Right forelimb (tissue), 1 donor: Measurements from ENCODE around the gene DBI.
"Not testable (repeated sequence)": the region's sequence is repeated elsewhere in the genome, so short reads cannot be mapped to it uniquely, and the experiment has no call there.

ENCODE experiments used
- DNase-seq: peaks from one replicate; pipeline ENCODE4 v3.0.0-alpha.2; 2018

The DBI gene

GRCh38 chr2:119402645-119403560 is 36.1 kb downstream of the DBI start:
- no peak for DNase-seq

- DNase-seq: not testable (repeated sequence)
Observed at GRCh38 chr2:119403618-119404017, 36.8 kb downstream of the DBI start.

- no peak for DNase-seq
Observed at GRCh38 chr2:119405151-119405550, 38.4 kb downstream of the DBI start.

GRCh38 chr2:119407430-119408220 is 40.8 kb downstream of the DBI start:
- DNase-seq: peak; percentile 58

GRCh38 chr2:119408221-119408619 is 41.4 kb downstream of the DBI start:
- no peak for DNase-seq

GRCh38 chr2:119409506-119409905 is 42.7 kb downstream of the DBI start:
- DNase-seq: no peak

GRCh38 chr2:119414894-119415293 is 48.1 kb downstream of the DBI start:
- DNase-seq: no peak

- no peak for DNase-seq
Observed at GRCh38 chr2:119415630-119416029, 48.9 kb downstream of the DBI start.

GRCh38 chr2:119416299-119416923 is 49.6 kb downstream of the DBI start:
- DNase-seq: no peak

GRCh38 chr2:119417908-119418307 is 51.1 kb downstream of the DBI start:
- no peak for DNase-seq

- no peak for DNase-seq
Observed at GRCh38 chr2:119419065-119419464, 52.3 kb downstream of the DBI start.

GRCh38 chr2:119419803-119420508 is 53.2 kb downstream of the DBI start:
- no peak for DNase-seq

- DNase-seq: no peak
Observed at GRCh38 chr2:119421304-119421703, 54.5 kb downstream of the DBI start.

- DNase-seq: no peak
Observed at GRCh38 chr2:119421741-119422140, 55.0 kb downstream of the DBI start.
